HG02973 (cell line): ENCODE data around the gene SIRPA.

Experiments
- ATAC-seq: cut with Tn5 transposase; IDR thresholded peaks from one replicate; pipeline ENCODE4 v1.9.1; 2021; ENCODE audit warnings: moderate library complexity; ENCODE audit not compliant: unreplicated experiment

SIRPA gene

DNA sequence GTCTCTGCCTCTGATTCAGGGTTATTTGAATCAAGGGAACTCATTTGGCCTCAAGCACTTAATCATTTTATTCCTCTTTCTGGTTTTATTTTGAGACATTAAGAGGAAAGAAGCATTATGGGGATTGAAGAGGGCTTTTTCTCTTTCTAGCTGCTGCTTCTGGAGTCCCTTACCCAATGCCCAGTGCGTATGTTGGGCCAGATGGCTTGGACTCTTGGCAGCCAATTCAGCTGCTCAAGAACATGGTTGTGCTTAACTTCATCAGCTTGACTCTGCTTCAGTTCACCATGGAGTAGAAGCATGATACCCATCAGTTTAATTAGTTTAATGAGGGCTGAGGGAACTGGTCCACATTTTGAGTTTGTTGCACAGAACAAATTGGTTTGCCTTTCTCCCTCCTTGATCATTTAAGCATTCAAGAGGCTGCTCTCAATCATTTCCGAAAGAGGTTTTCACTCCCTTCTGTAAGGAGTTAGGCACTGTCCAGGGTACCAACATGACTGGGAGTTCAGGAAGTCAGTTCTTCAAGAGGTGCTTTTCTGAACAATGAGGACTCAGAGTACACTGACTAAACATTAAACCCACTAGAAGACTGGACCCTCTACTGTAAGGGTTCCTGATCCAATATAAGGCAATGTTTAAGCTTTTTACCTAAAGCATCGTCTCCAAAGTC lies 84.0 kb downstream of the SIRPA start:
- ATAC-seq = no peak

DNA sequence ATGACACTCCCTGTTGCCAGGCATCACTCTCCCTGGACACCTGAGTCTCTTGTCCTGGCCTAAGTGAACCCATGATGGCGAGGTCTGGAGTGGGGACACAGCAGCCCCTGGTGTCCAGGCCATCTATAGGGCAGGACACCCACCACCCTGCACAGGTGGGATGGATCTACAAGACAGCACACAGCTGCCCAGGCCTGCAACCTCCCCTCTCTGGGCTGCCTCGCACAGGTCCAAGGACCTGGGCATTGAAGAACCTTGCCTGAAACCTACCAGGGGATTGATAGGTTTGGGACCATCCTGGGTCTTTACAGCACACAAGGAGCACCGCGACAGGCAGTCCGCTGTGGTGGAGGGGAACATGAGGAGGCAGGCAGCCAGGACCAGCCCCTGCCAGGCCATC lies 87.5 kb downstream of the SIRPA start:
- ATAC-seq = no peak

DNA sequence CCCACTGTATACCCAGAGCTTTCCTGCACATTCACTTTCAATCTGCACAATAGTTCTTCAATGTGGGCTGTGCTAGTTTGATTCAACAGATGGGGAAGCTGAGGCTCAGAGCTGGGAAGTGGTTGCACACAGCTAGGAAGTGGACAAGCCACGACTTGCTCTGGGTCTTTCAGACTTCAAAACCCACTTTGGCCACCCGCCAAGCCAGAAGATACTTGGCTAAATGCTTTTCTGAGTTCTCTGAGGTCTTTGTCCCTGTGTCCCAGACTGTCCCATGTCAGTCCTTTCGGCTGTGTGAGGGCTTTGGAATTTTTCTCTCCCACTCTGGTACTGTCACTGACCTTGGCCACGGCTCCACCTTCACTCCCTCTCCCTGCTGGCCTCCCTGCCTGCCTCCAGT lies 88.1 kb downstream of the SIRPA start:
- no peak for ATAC-seq

DNA sequence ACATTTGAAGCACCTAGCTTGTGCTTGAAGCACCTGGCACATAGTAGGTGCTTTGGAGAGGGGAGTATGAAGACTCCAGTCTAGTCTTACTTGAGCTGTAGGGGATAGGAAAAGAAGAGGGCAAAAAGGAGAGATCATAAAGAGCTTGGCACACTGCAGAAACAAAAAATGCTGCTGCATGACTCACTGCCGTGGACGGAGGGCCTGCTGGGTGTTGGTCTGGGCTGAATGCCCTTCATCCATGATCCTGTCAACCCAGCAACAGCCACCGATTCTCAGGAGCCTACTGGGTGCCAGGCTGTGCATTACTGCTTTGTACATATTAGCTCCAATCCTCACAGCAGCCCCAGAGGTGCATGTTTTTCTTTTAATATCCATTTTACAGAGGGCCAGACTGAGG lies 92.6 kb downstream of the SIRPA start:
- no peak for ATAC-seq
